HPDE6-E6E7 (cell line): ENCODE results near the gene MLIP.
"Not testable (repeated sequence)": the region's sequence is repeated elsewhere in the genome, so short reads cannot be mapped to it uniquely, and the experiment has no call there.

Experiments used
- DNase-seq: peaks from one replicate; pipeline ENCODE4 v3.0.0; 2011; ENCODE audit warnings: missing footprints; ENCODE audit errors: extremely low spot score

MLIP gene

DNA sequence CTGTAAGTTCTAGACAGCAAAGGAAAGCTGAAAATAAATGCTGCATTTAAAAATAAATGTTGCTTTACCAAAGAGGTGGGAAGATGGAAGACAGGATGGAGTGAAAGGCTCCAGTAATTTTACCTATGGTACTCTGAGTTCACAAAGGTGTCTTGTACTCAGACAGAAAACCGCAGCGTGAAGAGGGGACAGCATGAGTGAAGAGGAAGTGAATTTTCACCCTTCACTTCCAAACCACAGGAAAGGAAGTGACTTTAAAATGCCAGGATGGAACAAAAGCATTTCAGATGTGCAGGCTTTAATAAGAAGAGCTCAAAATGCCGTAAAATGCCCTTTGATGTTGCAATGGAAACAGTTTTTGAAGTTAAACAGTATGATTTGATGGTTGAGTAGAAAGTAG, 105.8 kb downstream of the MLIP start:
- no peak for DNase-seq

DNA sequence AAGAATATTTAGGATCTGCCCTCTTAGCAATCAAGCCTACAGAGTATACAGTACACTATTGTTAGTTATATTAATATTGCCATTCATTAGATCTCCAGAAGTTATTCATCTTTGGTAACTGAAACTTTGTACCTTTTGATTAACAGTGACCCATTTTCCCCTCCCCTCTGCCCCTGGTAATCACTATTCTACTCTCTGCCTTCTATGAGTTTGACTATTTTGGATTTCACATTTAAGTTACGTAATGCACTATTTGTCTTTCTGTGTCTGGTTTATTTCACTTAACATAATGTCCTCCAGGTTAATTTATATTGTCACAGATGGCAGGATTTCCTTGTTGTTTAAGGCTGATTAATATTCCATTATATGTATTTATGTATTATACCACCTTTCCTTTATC, 111.0 kb downstream of the MLIP start:
- no peak for DNase-seq

DNA sequence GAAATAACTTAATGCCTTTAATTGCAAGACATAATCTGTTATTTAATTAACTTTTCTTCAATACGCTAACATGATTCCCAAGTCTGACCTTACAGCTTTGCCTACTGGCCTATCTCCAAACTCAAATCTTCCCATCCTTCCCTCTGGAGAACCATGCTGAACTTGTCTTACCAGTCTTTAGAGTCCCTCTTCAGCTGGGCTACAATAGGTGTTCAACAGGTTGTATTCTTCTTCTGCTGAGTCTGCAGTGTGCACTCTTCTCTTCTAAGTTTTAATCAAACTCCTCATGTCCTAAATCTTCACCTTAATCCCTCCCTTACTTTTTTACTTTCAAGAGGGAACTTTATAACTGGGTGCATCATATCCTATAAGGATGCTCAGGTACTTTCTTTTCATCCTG, 121.5 kb downstream of the MLIP start:
- no peak for DNase-seq

DNA sequence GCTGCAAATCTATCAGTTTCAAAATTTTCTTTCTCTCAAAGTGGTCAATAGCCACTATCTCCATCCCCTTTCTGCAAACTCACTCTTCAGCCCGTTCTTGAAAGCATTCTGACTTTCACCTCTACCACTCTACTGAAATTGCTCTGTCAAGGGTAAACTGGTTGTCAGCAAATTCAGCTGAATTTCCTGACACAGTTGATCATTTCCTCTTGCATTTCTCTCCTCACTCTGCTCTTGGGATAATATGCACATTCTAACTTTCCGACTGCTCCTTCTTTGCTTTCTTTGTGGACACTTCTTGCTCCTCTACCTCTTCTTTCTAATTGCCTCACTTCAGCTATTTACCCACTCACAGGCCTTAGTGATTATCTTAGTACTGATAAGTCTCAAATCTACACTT, 123.3 kb downstream of the MLIP start:
- no peak for DNase-seq

DNA sequence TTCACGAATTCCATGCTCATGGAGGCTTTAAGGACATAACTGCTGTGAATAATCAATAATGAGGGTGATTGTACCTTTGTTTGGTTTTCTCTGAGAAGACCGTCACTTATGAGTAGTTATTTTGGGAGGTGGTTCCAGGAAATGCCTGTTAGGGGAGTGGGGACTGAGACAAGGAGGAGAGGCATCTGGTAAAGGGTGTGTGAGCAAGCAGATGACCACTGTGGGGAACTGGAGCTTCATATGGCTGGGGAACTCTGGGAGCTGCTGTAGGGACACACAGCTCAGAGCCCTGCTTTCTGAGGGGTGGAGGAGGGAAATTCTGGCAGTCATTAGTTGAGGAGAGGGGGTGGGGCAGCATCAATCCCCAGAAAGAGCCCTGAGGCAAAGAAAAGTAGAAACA, 125.7 kb downstream of the MLIP start:
- DNase-seq: peak; percentile 5

DNA sequence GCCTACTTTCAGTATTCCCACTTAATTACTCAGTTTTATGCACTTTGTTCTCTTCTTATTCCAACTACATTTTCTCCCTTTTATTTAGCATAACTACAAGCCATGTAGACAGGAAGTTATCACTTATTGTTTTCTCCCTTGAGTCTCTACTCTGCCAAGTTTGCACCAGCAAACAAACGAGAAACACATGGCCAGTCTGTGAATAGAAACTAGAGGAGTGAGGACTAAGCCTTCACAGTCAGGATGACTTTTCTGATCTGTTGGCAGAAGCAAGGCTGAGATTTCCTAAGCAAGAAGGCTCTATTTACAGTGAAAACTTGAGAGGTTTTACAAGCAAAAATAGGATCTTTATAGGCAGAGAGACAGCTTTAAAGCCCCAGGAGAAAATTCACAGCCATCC, 127.2 kb downstream of the MLIP start:
- no peak for DNase-seq

DNA sequence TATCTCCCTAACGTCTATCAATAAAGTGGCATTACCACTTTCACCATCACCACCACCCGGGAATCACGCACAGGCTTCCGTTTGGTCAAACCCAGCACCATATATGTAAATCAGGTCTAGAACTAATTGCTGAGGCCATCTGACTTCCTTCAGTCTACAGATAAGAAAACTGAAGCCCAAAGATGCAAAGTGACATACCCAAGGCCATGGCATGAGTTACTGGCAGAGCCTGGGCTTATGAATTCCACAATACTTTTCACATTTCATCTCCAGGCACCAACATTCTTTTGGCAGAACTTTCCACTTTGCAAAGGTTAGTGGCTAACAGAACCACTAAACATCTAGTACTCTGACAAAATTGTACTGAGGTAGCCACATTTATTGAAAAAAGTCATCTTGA, 132.5 kb downstream of the MLIP start:
- DNase-seq: no peak

DNA sequence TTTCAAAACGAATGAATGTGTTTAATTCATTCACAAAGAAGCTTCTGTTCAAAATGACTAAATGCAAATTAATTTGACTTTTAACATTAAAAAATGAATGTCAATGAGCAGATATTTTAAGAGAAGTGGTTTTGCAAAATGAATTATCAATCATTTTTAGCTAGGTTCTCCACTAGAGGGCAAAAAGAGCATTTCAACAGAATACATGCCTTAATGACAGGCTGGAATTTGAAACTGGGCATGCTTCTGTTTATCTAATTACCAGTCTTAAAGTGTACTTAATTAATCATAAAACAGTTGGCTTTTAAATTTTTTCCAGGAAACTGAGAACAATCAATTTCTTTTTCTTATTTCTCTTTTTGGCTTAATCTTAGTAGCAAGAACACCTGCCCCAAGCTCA, 133.2 kb downstream of the MLIP start:
- no peak for DNase-seq

DNA sequence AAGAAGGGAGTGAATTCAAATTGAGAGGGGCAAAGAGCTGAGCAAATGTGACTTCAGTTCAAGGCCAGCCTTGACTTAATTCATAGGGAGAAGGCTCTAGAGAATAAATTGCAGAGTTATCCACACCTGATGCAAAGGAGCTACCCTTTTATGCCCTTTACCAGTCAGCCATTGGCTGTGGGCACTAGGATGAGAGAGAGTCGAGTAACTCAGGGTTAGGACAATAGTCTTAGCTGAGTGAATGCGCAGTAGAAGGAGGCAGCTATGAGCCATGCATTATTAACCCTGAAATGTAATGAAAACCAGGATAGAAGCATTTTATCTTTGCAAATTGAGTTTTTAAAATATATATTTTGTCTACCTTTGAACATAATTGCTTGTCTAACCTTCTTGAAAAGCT, 134.0 kb downstream of the MLIP start:
- no peak for DNase-seq

DNA sequence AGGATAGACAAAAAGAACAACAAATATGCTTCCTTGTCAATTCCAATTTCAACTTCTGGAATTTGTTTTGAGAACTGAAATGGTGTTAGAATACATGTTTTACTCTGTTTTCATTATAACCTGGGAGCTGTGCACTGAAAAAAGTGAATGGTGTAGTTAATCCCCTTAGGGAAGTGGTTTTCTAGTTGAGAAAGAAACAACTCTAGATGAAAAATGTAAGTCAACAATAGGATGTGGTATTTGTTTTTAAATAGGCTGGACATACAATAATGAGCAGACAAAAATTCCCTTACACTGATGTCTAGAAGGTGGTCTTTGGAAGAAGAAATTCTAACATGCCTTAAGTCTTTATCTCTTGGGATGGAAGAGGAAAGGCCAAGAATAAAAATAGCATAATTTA, 137.1 kb downstream of the MLIP start:
- no peak for DNase-seq

DNA sequence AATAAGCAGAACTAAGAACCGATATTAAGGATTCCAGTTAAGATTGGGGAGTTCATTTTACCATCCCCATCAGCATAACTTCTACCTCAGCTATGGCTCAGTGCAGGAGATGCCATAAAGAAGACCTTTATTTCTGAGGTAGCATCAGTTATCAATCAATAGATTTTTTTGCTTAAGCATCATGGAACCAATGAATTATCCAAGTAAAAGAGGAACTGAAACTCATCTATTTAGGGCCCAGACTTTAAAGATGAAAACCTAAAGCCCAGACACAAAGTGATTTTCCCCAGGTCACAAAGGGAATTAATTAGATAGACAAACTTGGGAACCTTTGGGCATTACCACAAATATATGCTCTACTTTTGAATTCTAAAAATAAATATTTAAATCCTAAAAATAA, 137.8 kb downstream of the MLIP start:
- DNase-seq: no peak

DNA sequence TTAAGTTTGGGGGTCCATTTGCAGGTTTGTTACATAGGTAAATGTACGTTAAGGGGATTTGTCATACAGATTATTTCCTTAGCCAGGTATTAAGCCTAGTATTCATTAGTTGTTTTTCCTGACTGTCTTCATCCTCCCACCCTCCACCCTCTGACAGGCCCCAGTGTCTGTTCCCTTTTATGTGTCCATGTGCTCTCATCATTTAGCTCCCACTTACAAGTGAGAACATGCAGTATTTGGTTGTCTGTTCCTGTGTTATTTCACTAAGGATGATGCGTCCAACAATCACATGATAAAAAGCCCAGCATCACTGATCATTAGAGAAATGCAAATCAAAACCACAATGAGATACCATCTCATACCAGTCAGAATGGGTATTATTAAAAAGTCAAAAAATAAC, 138.6 kb downstream of the MLIP start:
- DNase-seq: not testable (repeated sequence)

DNA sequence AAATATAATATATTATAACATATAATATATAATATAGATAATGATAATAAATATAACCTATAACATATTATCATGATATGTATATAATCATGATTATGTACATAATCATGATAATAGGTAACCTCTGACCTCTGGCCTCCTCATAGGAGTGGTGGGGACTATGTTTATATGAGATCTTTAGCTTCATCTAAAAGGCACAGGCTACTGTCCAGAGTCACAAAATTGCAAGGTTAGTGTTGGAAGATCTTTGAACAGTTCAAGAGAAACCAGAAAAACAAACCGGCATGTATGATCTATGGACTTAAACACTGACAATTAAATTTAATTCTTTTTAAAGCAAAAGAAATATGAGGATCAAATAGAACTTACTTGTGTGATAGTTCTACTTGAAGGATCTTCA, 141.3 kb downstream of the MLIP start:
- no peak for DNase-seq

DNA sequence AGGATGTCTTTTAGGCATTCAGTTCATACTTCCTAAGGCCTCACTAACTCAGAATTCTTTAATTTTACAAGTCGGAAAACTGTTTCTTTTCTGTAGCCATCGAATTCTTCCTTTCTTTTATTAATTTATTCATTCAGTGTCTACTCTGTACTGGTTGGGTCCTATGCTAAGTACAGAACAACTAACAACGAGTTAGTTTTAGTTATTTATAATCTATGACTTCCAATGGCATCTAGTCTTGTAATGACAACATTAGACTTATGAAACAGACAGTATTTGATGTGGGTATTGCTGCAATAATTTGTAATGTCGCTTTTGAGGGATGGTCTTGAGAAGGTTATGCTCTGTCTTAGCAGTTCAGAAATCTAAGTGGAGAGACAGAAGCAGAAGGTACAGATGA, 141.7 kb downstream of the MLIP start:
- no peak for DNase-seq

DNA sequence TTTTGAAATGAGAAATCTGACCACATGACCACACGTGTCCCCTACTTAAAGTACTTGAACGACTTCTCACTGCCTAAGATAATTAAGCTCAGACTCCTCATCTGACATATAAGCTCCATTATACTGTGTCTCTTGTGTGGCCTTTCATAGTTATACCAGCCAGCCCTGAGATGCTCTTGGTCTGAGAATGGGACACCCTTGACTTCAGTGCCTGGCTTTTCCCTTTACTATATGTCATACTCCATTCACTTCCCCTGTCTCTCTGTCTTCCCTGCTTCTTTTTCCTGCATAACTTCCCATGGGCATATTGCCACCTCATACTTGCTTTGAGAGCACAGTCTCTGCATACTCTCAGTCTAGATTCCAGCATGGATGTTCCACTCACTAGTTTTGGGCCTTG, 143.6 kb downstream of the MLIP start:
- no peak for DNase-seq

DNA sequence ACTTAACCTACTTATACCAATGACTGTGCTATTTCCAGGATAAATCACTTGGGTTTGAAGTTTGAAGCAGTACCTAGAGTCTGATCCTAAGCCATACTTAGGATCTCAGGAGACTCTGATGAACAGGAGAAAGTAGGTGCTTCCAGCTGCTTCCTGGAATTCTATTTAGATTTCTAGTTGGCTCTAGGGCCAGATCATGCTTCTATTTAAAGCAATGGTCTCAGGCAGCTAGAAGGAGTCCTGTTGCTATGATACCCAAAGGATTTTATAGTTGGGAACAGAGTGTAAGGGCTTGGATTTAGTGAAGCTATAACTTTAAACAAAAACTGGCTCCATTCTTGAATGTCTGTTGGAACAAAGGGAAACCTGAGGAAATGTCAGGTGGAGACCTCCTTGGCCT, 144.6 kb downstream of the MLIP start:
- no peak for DNase-seq

DNA sequence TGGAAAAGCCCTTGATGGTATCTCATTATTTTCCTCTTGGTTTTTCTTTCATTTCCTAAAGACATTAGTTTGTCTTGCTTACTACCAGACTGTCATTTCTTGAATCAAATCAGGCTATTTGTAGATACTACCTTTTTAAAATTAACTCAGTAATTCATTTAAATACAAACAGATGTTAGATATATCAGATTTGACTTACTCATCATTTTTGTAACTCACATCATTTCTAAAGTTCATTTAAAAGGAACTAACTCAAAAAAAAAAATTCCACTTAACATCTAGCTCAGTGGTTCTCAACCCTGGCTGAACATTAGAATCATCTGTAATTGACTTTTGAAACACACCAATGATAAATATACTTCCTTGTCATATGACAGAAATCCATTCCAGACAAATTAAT, 148.8 kb downstream of the MLIP start:
- no peak for DNase-seq

DNA sequence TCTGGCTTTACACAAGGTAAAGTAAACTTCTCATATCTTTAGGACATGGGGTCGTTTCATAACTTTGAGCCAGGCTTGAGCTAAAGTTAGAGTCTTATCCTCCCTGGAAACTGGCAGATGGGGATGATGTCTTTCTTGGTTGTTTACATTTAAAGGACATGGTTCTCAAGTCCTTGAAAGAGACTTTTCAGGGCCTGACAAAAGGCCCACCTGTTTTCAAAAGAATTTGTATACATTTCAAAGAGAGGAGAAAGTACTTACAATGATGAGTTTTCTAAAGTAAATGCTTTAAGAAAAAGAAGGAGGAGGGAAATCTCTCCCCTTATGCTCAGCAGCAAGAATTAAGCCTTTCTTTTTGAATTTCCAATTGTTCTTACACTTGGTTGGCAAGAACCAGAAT, 151.3 kb downstream of the MLIP start:
- DNase-seq: no peak

DNA sequence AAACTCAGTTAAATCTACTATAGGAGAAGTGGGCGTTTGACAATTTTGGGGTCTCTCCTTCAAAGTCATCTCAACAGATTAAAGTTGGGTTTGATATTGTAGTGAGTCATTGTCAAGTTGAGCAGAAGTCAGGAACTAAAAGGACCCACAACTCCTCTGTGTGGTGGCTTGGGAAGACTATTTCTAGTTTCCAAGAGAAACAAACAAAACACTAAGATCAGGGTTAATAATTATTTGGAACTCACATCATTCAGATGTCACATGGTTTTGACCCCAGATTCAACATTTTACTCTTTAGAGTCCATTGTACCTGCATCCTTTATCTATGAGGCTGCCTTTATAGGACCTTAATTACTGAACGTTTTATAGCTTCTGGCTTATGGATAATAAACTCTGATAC, 151.7 kb downstream of the MLIP start:
- no peak for DNase-seq

DNA sequence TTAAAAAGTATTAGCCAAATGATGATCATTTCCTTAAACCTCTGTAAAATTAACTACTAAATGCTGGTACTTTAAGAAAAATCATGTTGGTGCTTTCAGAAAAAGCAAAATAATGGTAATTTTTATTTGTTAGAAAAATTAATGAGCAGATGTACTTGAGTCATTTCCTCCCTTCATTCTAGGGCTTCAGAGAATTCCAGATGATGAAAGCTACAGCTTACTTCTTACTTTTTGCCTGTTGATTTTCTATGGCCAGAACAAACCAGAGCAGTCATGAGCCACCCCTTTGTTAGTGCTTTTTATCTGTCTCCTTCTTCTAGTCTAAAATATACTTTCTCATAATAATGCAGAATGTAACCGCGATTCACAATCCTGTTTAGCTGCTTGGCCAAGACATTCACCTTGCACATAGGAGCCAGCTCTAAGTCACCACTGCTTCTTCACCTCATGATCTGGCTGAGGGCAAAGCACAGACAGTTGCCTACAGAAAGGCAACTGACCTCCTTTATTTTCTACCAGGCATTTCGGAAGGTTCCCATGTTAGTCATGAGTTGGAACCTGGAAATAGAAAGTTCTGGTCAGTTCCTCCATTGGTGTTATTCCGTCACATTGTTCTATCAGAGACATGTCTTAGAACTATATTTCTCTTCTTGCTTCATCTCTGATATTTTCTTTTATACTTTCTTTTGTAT, 153.5 kb downstream of the MLIP start:
- no peak for DNase-seq

DNA sequence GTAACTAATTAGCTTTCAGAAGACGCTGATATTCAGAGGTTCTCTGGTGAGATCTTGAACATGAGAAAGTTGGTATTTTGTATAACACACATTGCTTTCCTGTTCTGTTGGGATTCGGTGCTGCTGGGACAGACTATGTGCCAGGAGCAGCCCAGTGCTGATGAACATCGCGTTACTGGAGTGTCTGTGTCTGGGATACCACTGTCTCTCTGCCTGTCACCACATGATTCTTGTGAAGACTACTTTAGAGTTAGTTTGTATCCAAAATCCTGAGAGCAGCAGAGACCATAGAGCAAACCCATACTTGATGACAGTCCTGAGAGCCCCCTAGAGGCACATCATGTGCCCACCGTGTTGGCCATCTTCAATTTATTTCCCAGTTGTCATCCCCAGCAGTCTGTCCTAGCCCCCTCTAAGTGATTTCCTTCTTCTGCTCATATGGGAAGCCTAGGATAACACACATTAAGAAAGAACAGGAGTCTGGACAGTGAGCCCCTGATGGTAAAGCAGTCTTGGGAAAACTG, 155.2 kb downstream of the MLIP start:
- DNase-seq: no peak

DNA sequence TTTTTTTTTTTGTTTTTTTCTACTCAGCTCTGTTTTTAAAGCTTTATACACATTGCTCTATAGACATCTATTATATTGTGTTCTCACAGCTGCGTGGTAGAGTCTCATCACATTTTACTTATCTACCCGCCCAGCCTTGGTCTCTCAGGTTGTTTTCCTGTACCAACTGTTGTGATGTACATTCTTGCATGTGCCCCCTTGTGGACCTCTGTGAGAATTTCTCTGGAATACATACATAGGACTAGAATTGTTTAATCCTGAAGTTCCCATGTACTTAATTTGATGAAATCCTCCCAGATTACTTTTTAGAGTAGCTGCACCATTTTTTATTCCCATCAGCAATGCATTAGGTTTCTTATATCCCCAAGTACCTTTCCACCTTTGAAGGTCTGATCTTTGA, 156.6 kb downstream of the MLIP start:
- DNase-seq: no peak

DNA sequence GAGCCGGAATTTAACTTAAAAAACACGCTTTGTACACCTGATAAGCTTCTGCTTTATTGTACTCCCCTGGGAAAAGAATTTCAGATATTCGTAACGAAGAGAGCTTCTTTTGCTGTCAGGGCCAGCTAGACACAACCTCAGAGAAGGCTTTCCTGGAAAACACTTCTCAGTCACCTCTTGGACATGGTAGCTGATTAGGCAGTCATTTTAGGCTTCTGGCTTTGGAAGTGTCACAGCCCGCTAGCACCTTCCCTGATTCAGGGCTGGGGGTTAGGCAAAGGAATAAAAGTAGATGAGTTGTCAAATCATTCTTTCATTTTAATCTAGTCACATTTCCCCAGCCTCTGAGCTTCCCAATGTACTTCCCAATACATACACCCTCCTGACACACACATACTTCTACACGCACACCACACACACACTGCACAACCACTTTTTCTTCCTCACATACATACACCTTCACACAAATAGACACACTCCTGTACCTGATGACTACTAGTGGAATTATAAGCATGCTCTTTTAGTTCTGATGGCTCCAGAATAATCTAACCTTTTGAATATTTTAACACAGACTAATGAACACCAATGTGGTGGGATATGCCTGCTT, 162.1 kb downstream of the MLIP start:
- no peak for DNase-seq

DNA sequence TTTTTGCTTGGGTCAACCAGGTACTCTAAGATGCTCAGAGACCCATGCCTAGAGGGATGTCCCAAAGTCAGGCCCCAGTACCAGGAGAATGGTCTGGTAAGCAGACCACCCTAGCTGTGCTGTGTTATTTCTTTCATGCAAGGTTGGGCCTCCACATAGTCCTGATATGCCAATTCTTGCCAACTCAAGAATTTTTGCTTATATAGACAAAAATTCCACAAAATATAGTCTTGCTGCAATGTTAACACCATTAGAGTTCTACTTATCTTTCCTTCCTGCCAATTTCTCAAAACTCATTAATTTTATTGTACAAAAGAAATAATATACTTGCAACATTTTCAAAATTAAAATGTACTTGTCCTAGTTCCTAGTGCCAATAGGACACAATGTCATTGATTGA, 163.1 kb downstream of the MLIP start:
- no peak for DNase-seq
